ENCODE data around the gene LRBA. TPM values are rescaled to one million over a fixed set of nuclear protein-coding genes. Genes with fewer than 3 reads are reported as not detected.
A peak's percentile ranks its signal among the peaks of the same experiment; 100 is the strongest.
"Not testable (repeated sequence)": the region's sequence is repeated elsewhere in the genome, so short reads cannot be mapped to it uniquely, and the experiment has no call there.

LRBA gene
- total RNA-seq, 1 experiment from 2014 or later, result 77.4 TPM

DNA sequence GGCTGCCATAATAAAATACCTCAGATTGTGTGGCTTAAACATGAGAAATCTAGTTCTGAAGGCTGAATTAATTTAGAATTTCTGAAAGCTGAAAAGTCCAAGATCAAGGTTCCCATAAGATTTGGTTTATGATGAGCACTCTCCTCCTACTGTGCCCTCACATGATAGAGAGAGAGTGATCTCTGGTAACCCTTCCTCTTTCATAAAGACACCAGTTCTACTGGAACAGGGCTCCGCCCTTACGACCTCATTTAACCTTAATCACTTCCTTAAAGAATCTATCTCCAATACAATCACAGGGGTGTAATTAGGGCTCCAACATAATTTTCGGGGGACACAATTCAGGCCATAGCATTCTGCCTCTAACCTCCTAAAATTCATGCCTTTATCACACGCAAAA lies 627.1 kb downstream of the LRBA start:
- H3K4me1 ChIP-seq (replicated peaks; ENCODE audit: insufficient read depth), result no peaks in the 10 kb centered on the region
- no peak for TF ChIP-seq EZH2 (IDR thresholded peaks at IDR 0.05; ENCODE audit: low read depth)
- TF ChIP-seq, protein P1, sequence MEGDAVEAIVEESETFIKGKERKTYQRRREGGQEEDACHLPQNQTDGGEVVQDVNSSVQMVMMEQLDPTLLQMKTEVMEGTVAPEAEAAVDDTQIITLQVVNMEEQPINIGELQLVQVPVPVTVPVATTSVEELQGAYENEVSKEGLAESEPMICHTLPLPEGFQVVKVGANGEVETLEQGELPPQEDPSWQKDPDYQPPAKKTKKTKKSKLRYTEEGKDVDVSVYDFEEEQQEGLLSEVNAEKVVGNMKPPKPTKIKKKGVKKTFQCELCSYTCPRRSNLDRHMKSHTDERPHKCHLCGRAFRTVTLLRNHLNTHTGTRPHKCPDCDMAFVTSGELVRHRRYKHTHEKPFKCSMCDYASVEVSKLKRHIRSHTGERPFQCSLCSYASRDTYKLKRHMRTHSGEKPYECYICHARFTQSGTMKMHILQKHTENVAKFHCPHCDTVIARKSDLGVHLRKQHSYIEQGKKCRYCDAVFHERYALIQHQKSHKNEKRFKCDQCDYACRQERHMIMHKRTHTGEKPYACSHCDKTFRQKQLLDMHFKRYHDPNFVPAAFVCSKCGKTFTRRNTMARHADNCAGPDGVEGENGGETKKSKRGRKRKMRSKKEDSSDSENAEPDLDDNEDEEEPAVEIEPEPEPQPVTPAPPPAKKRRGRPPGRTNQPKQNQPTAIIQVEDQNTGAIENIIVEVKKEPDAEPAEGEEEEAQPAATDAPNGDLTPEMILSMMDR (conservative IDR thresholded peaks at IDR 0.05), result no peak
- H3K79me2 ChIP-seq (ENCODE audit: low read depth), result no peaks in the 10 kb centered on the region
- no peak overlapping the region for H3K27ac ChIP-seq
- ChIA-PET POLR2A (ENCODE audit: unreplicated experiment) (interaction anchor here (0.6 kb wide), 1 partner anchor 79 kb away, joined by 5 read pairs; no protein-coding TSS in a partner anchor), CTCF (no interaction called here)
- DNase-seq, result no peak
- no peaks in the 10 kb centered on the region for H4K20me1 ChIP-seq (ENCODE audit: insufficient read depth)
- no peaks in the 10 kb centered on the region for H3K9me2 ChIP-seq (ENCODE audit: insufficient read depth)
- no peaks in the 10 kb centered on the region for H3F3A ChIP-seq (ENCODE audit: insufficient read depth, low read depth)
- no peaks in the 10 kb centered on the region for H3K27me3 ChIP-seq (ENCODE audit: insufficient read depth, low read depth)
- BruUV-seq (replicated peaks), result no TSS peak
- H3K36me3 ChIP-seq (ENCODE audit: low read depth), result no peaks in the 10 kb centered on the region
- no peaks in the 10 kb centered on the region for H3K9me3 ChIP-seq (ENCODE audit: insufficient read depth, low read depth)
- intact Hi-C loops (cut with micrococcal nuclease; ENCODE audit: unreplicated experiment), result no loop called here
- H3K4me2 ChIP-seq, result no peak overlapping the region
- no peak overlapping the region for H2AFZ ChIP-seq
- no peak overlapping the region for H3K4me3 ChIP-seq

DNA sequence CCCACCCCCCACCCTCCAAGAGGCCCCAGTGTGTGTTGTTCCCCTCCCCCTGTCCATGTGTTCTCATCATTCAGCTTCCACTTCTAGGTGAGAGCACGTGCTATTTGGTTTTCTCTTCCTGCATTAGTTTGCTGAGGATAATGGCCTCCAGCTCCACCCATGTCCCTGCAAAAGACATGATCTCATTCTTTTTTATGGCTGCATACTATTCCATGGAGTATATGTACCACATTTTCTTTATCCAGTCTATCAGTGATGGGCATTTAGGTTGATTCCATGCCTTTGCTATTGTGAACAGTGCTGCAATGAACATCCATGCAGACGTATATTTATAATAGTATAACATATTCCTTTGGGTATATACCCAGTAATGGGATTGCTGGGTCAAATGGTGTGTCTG lies 628.7 kb downstream of the LRBA start:
- DNase-seq; POLR2A ChIA-PET (ENCODE audit: unreplicated experiment); CTCF ChIA-PET; H3K4me3 ChIP-seq; H3K4me1 ChIP-seq (replicated peaks; ENCODE audit: insufficient read depth); H4K20me1 ChIP-seq (ENCODE audit: insufficient read depth); H3K9me2 ChIP-seq (ENCODE audit: insufficient read depth); H3K4me2 ChIP-seq; H3K79me2 ChIP-seq (ENCODE audit: low read depth); H3F3A ChIP-seq (ENCODE audit: insufficient read depth, low read depth); BruUV-seq (replicated peaks); H3K27ac ChIP-seq; H3K9me3 ChIP-seq (ENCODE audit: insufficient read depth, low read depth); H3K27me3 ChIP-seq (ENCODE audit: insufficient read depth, low read depth); intact Hi-C loops (cut with micrococcal nuclease; ENCODE audit: unreplicated experiment); H2AFZ ChIP-seq; H3K36me3 ChIP-seq (ENCODE audit: low read depth): not testable (repeated sequence)

DNA sequence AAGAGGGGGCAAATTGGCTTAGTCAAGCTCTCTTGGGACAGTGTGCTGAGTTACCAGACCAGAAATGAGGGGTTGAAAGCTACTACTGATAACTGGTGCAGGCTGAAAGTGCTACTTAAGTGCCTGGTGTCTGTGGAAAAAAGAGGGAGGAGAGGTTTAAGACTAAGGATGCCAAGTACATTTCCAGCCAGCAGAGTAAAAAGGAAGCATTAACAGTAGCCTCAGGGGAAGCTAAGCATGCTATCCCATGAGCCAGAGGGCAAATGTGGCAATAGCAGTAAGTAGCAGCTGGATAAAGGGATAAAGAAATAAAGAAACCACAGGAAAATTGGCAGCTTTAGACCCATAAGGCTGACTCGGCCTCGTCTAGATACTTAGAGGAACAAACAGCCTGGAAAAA lies 629.5 kb downstream of the LRBA start:
- Histone ChIP-seq H3K9me3 (ENCODE audit: insufficient read depth, low read depth) (no peaks in the 10 kb centered on the region), H3K9me2 (ENCODE audit: insufficient read depth) (no peaks in the 10 kb centered on the region), H3K36me3 (ENCODE audit: low read depth) (no peaks in the 10 kb centered on the region), H3K4me1 (replicated peaks; ENCODE audit: insufficient read depth) (no peaks in the 10 kb centered on the region), H3K4me3 (no peak overlapping the region), H3K27me3 (ENCODE audit: insufficient read depth, low read depth) (no peaks in the 10 kb centered on the region), H4K20me1 (ENCODE audit: insufficient read depth) (no peaks in the 10 kb centered on the region), H3K79me2 (ENCODE audit: low read depth) (no peaks in the 10 kb centered on the region), H3K27ac (no peak overlapping the region), H3F3A (ENCODE audit: insufficient read depth, low read depth) (no peaks in the 10 kb centered on the region), H2AFZ (no peak overlapping the region), H3K4me2 (no peak overlapping the region)
- DNase-seq, result peak in 1 of 2 experiments; percentile 2
- ChIA-PET CTCF (no interaction called here), POLR2A (ENCODE audit: unreplicated experiment) (no interaction called here)
- no TSS peak for BruUV-seq (replicated peaks)
- TF ChIP-seq, protein P1 (conservative IDR thresholded peaks at IDR 0.05), result no peak
- TF ChIP-seq EZH2 (IDR thresholded peaks at IDR 0.05; ENCODE audit: low read depth), result no peak
- intact Hi-C loops (cut with micrococcal nuclease; ENCODE audit: unreplicated experiment), result no loop called here

DNA sequence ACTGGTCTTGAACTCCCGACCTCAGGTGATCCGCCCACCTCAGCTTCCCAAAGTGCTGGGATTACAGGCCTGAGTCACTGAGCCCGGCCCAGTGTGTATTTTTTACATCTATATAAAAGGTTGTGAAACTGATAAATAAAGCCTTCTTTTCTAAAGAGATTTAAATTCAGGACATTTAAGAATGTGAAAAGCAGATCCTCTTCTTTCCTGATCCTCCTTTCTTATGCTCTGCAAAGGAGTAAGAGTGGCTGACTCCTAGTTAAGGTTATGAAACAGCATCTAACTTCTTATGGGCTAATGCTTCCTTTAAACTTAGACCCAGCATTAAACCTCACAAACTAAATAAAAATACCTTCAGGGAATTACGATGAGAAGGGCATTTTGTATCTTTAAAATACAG lies 630.8 kb downstream of the LRBA start:
- H3K79me2 ChIP-seq (ENCODE audit: low read depth), result no peaks in the 10 kb centered on the region
- H3K4me3 ChIP-seq, result no peak overlapping the region
- H3K36me3 ChIP-seq (ENCODE audit: low read depth), result no peaks in the 10 kb centered on the region
- H3F3A ChIP-seq (ENCODE audit: insufficient read depth, low read depth), result no peaks in the 10 kb centered on the region
- H3K27me3 ChIP-seq (ENCODE audit: insufficient read depth, low read depth), result no peaks in the 10 kb centered on the region
- no TSS peak for BruUV-seq (replicated peaks)
- no peaks in the 10 kb centered on the region for H4K20me1 ChIP-seq (ENCODE audit: insufficient read depth)
- H3K9me2 ChIP-seq (ENCODE audit: insufficient read depth), result no peaks in the 10 kb centered on the region
- no peak for DNase-seq
- no peaks in the 10 kb centered on the region for H3K9me3 ChIP-seq (ENCODE audit: insufficient read depth, low read depth)
- ChIA-PET POLR2A (ENCODE audit: unreplicated experiment) (no interaction called here), CTCF (no interaction called here)
- no peak overlapping the region for H3K4me2 ChIP-seq
- intact Hi-C loops (cut with micrococcal nuclease; ENCODE audit: unreplicated experiment), result no loop called here
- no peak overlapping the region for H2AFZ ChIP-seq
- TF ChIP-seq, protein P1 (conservative IDR thresholded peaks at IDR 0.05), result no peak
- no peak for TF ChIP-seq EZH2 (IDR thresholded peaks at IDR 0.05; ENCODE audit: low read depth)
- H3K27ac ChIP-seq, result no peak overlapping the region
- H3K4me1 ChIP-seq (replicated peaks; ENCODE audit: insufficient read depth), result no peaks in the 10 kb centered on the region

Measured in PC-9 (cell line).